Parathyroid adenoma (tissue), 2 donors: Measurements from ENCODE around the gene FBXL15.

Experiments
- H2AFZ ChIP-seq: fragments of 300-600 bp; sonication (generic); one replicate; pipeline ENCODE4 v1.7.0; 2017; ENCODE audit warnings: antibody characterized with exemption, mild to moderate bottlenecking
- H3K27ac ChIP-seq: fragments of 300-600 bp; sonication (generic); one replicate; pipeline ENCODE4 v1.7.0; 2017
- H3K27me3 ChIP-seq: fragments of 300-600 bp; sonication (generic); one replicate; pipeline ENCODE4 v1.7.0; 2017; ENCODE audit warnings: low read length; ENCODE audit not compliant: control insufficient read depth, insufficient read depth
- H3K36me3 ChIP-seq: fragments of 300-600 bp; sonication (generic); one replicate; pipeline ENCODE4 v1.7.0; 2017; ENCODE audit warnings: low read length; ENCODE audit not compliant: control insufficient read depth, insufficient read depth
- H3K4me1 ChIP-seq: fragments of 300-600 bp; sonication (generic); one replicate; pipeline ENCODE4 v1.7.0; 2017; ENCODE audit warnings: control low read depth
- H3K4me2 ChIP-seq: fragments of 300-600 bp; sonication (generic); one replicate; pipeline ENCODE4 v1.7.0; 2017; ENCODE audit warnings: low read length
- H3K4me3 ChIP-seq: fragments of 300-600 bp; sonication (generic); one replicate; pipeline ENCODE4 v1.7.0; 2017; ENCODE audit warnings: low read depth, low read length
- H3K79me2 ChIP-seq: fragments of 300-600 bp; sonication (generic); one replicate; pipeline ENCODE4 v1.7.0; 2017; ENCODE audit warnings: control low read depth
- H3K9ac ChIP-seq: fragments of 300-600 bp; sonication (generic); one replicate; pipeline ENCODE4 v1.7.0; 2017; ENCODE audit warnings: mild to moderate bottlenecking
- H3K9me3 ChIP-seq: fragments of 300-600 bp; sonication (generic); one replicate; pipeline ENCODE4 v1.7.0; 2017; ENCODE audit warnings: low read length; ENCODE audit not compliant: control insufficient read depth
- CTCF ChIP-seq: fragments of 300-600 bp; sonication (generic); IDR thresholded peaks from one replicate; pipeline ENCODE4 v1.7.0; 2017; ENCODE audit warnings: antibody characterized with exemption, mild to moderate bottlenecking
- donor health status: primary hyperparathyroidism.

The FBXL15 gene

GRCh38 chr10:102394079-102394800, 26.4 kb upstream of the FBXL15 start:
- Histone ChIP-seq H3K9ac (no peak overlapping the region), H3K27me3 (no peaks in the 10 kb centered on the region), H3K4me2 (peak overlapping the region; percentile 89), H3K4me1 (peaks cover 4% of the 10 kb centered on the region), H3K9me3 (no peaks in the 10 kb centered on the region), H3K79me2 (no peaks in the 10 kb centered on the region), H3K4me3 (peak overlapping the region; percentile 69), H3K36me3 (no peaks in the 10 kb centered on the region), H2AFZ (peak overlapping the region; percentile 84), H3K27ac (peak overlapping the region; percentile 81)
- TF ChIP-seq CTCF: peak; percentile 97

GRCh38 chr10:102394801-102395399, 25.7 kb upstream of the FBXL15 start:
- no peaks in the 10 kb centered on the region for H3K36me3 ChIP-seq
- peak overlapping the region; percentile 89 for H3K4me2 ChIP-seq
- H3K4me3 ChIP-seq: peak overlapping the region; percentile 69
- no peak for TF ChIP-seq CTCF
- H2AFZ ChIP-seq: peak overlapping the region; percentile 84
- no peaks in the 10 kb centered on the region for H3K9me3 ChIP-seq
- peaks cover 7% of the 10 kb centered on the region for H3K4me1 ChIP-seq
- H3K79me2 ChIP-seq: no peaks in the 10 kb centered on the region
- H3K9ac ChIP-seq: no peak overlapping the region
- peak overlapping the region; percentile 81 for H3K27ac ChIP-seq
- H3K27me3 ChIP-seq: no peaks in the 10 kb centered on the region

- peak within 1 kb of the TSS; percentile 89 for H3K4me2 ChIP-seq
- no peaks in the 10 kb centered on the region for H3K36me3 ChIP-seq
- no peaks in the 10 kb centered on the region for H3K9me3 ChIP-seq
- H3K4me1 ChIP-seq: peaks cover 8% of the 10 kb centered on the region
- peak within 1 kb of the TSS; percentile 69 for H3K4me3 ChIP-seq
- H3K27me3 ChIP-seq: no peaks in the 10 kb centered on the region
- no peak within 1 kb of the TSS for H3K9ac ChIP-seq
- no peaks in the 10 kb centered on the region for H3K79me2 ChIP-seq
- peak within 1 kb of the TSS; percentile 81 for H3K27ac ChIP-seq
- TF ChIP-seq CTCF: no peak
- peak within 1 kb of the TSS; percentile 84 for H2AFZ ChIP-seq
These were observed 25.0 kb upstream of the FBXL15 start, which contains the start of gene NFKB2 for GRCh38 chr10:102395400-102396316. NFKB2 (plus strand) TSS chr10:102395705; CDS start chr10:102395960, 255 bp downstream.

GRCh38 chr10:102396317-102396650, 24.4 kb upstream of the FBXL15 start:
- Histone ChIP-seq H3K79me2 (no peaks in the 10 kb centered on the region), H3K27ac (peak overlapping the region; percentile 81), H3K4me3 (peak overlapping the region; percentile 69), H3K4me1 (peaks cover 8% of the 10 kb centered on the region), H3K9me3 (no peaks in the 10 kb centered on the region), H3K4me2 (peak overlapping the region; percentile 89), H2AFZ (no peak overlapping the region), H3K9ac (no peak overlapping the region), H3K36me3 (no peaks in the 10 kb centered on the region), H3K27me3 (no peaks in the 10 kb centered on the region)
- TF ChIP-seq CTCF: no peak
